BJ (cell line): ENCODE results near the gene STAB1. TPM values are rescaled to one million over a fixed set of nuclear protein-coding genes. Genes with fewer than 3 reads are reported as not detected.

Experiments used
- CTCF ChIA-PET: fragments of 350-600 bp; formaldehyde crosslinking; extraction: SDS; loops from one replicate; lab custom pipeline; 2021; ENCODE audit warnings: antibody characterized with exemption, inconsistent platforms; lab: Yijun Ruan, JAX
- POLR2A ChIA-PET: fragments of 300-600 bp; sonication (Branson Sonifier 250); formaldehyde crosslinking; extraction: SDS; loops from one replicate; lab custom pipeline; 2021; ENCODE audit warnings: antibody characterized with exemption; lab: Charles Lee
- DNase-seq: peaks from one replicate; pipeline ENCODE4 v3.0.0-alpha.2; 2011; ENCODE audit warnings: low read depth
- H3K27me3 ChIP-seq: 2 replicates; pipeline ENCODE4 v1.6.0; 2011; ENCODE audit warnings: low read length; ENCODE audit not compliant: control insufficient read depth, insufficient read depth
- H3K36me3 ChIP-seq: 2 replicates; pipeline ENCODE4 v1.5.1; 2011; ENCODE audit warnings: low read length; ENCODE audit not compliant: control insufficient read depth, insufficient read depth
- H3K4me3 ChIP-seq: 2 replicates; pipeline ENCODE4 v1.5.1; 2011; ENCODE audit warnings: low read depth, mild to moderate bottlenecking, control low read depth, low read length
- polyA plus RNA-seq: library from polyadenylated mRNA; depleted of rRNA; stranded (reverse); fragments of >200 nt; gene quantifications from 2 replicates; pipeline ENCODE4 v1.2.3, GENCODE V29; 2011
- TF ChIP-seq, protein P1 (sequence below): IDR thresholded peaks from 2 replicates; pipeline ENCODE4 v1.5.1; 2011; ENCODE audit warnings: low read depth, mild to moderate bottlenecking, control low read depth, inconsistent platforms, low read length, moderate library complexity; ENCODE audit not compliant: insufficient read depth

Gene STAB1
- polyA plus RNA-seq, 1 experiment: 0.01 TPM

DNA sequence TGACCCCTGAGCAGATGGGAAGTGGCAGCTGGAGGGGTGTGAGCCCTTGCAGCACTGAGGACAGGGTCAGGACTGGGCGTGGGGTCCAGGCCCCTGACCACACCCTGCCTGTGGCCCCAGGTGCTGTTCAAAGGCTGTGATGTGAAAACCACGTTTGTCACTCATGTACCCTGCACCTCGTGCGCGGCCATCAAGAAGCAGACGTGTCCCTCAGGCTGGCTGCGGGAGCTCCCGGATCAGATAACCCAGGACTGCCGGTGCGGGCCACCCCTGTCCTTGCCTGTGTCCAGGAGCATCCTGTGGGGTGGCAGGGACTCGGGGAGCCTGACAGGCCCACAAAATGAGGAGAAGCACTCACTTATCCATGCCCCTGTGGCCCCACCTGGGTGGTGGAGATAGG, 5.9 kb downstream of the STAB1 start:
- POLR2A ChIA-PET: no interaction called here
- TF ChIP-seq, protein P1, sequence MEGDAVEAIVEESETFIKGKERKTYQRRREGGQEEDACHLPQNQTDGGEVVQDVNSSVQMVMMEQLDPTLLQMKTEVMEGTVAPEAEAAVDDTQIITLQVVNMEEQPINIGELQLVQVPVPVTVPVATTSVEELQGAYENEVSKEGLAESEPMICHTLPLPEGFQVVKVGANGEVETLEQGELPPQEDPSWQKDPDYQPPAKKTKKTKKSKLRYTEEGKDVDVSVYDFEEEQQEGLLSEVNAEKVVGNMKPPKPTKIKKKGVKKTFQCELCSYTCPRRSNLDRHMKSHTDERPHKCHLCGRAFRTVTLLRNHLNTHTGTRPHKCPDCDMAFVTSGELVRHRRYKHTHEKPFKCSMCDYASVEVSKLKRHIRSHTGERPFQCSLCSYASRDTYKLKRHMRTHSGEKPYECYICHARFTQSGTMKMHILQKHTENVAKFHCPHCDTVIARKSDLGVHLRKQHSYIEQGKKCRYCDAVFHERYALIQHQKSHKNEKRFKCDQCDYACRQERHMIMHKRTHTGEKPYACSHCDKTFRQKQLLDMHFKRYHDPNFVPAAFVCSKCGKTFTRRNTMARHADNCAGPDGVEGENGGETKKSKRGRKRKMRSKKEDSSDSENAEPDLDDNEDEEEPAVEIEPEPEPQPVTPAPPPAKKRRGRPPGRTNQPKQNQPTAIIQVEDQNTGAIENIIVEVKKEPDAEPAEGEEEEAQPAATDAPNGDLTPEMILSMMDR: no peak
- Histone ChIP-seq H3K36me3 (no peaks in the 10 kb centered on the region), H3K27me3 (no peaks in the 10 kb centered on the region), H3K4me3 (no peak overlapping the region)
- CTCF ChIA-PET: interaction anchor here (0.7 kb wide), 1 partner anchor 35 kb away, joined by 3 read pairs; no protein-coding TSS in a partner anchor
- no peak for DNase-seq

DNA sequence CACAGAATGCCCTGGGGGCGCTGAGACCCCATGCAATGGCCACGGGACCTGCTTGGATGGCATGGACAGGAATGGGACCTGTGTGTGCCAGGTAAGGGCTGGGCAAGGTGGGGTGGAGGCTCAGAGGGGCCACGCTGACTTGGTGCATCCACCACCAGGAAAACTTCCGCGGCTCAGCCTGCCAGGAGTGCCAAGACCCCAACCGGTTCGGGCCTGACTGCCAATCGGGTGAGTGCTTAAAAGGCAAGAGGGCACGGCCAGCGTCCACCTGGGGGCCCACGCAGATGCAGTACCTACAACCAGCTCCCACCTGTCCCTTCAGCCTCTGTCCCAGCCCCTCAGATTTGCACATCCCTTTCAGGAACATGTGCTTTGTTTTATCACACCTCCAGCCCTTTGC, 6.9 kb downstream of the STAB1 start:
- no peaks in the 10 kb centered on the region for H3K27me3 ChIP-seq
- no peak for DNase-seq
- ChIA-PET POLR2A (no interaction called here), CTCF (no interaction called here)
- no peak overlapping the region for H3K4me3 ChIP-seq
- no peaks in the 10 kb centered on the region for H3K36me3 ChIP-seq
- TF ChIP-seq, protein P1: no peak

DNA sequence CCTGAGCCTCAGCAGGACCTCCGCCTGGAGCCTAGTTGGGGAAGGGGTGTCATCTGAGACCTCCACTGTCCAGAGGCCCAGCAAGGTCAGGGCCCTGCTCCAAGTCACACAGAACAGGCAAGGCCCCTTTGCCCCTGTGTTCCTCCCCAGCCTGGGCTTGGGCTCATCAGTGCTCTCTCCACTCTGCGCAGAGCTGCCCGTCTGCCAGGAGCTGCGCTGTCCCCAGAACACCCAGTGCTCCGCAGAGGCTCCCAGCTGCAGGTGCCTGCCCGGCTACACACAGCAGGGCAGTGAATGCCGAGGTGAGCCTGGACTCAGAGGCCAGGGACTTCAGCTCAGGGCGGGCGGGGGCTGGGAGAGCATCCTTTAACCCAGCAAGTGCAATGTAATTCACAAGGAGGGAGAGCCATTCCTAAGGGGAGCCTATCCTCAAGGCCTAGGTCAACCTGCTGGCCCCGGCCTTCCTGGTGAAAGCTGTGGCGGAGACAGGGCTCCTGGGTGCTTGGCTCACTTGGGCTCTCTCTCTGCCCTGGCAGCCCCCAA, 7.7 kb downstream of the STAB1 start:
- H3K4me3 ChIP-seq: no peak overlapping the region
- CTCF ChIA-PET: no interaction called here
- DNase-seq: no peak
- TF ChIP-seq, protein P1: no peak
- H3K27me3 ChIP-seq: no peaks in the 10 kb centered on the region
- POLR2A ChIA-PET: interaction anchor here (0.6 kb wide), 1 partner anchor 68 kb away, joined by 7 read pairs; no protein-coding TSS in a partner anchor
- no peaks in the 10 kb centered on the region for H3K36me3 ChIP-seq

DNA sequence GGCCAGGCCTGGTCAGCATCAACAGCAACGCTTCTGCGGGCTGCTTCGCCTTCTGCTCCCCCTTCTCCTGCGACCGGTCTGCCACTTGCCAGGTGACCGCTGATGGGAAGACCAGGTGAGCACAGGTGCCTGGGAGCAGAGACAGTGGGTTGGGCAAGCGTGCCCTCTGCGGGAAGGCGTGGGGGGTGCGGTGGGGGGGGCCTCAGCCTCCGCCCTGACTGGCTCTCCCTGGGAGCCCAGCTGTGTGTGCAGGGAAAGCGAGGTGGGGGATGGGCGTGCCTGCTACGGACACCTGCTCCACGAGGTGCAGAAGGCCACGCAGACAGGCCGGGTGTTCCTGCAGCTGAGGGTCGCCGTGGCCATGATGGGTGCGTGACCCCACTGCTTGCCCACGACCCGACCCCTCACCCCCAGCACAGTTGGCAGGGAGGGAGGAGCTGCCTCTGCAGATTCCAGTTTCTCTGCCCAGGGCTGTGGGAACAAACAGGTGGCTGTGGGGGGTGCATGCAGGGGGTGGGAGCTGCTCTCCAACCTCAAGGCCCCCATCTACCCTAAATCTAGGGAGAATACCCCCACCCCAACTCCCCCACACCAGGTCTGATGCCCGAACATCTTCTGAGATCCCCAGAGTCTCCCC, 8.8 kb downstream of the STAB1 start:
- POLR2A ChIA-PET: no interaction called here
- TF ChIP-seq, protein P1: no peak
- no peaks in the 10 kb centered on the region for H3K36me3 ChIP-seq

DNA sequence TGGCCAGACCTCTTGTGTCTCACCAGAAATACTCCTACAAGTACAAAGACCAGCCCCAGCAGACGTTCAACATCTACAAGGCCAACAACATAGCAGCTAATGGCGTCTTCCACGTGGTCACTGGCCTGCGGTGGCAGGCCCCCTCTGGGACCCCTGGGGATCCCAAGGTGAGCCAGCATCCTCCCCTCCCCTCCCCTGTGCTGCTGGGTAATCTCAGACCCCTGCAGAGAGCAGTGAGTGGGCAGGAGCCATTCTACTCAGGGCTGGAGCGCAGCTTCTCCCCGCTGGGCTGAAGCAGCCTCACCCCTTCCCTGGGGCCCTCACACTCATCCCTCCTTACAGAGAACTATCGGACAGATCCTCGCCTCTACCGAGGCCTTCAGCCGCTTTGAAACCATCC, 9.8 kb downstream of the STAB1 start:
- TF ChIP-seq, protein P1: no peak
- Histone ChIP-seq H3K36me3 (no peaks in the 10 kb centered on the region), H3K27me3 (no peaks in the 10 kb centered on the region; the same call in 1 of the 2 replicates), H3K4me3 (no peak overlapping the region)
- ChIA-PET CTCF (no interaction called here), POLR2A (no interaction called here)
- DNase-seq: no peak

More for the DNA sequence above, 8.8 kb downstream of the STAB1 start:
- CTCF ChIA-PET: no interaction called here
- no peak for DNase-seq
- Histone ChIP-seq H3K4me3 (no peak overlapping the region), H3K27me3 (no peaks in the 10 kb centered on the region)
